ENCODE measurements around the gene RNF220. TPM values are rescaled to one million over a fixed set of nuclear protein-coding genes. Genes with fewer than 3 reads are reported as not detected.

Gene RNF220
- total RNA-seq: 10 to 100 TPM; 72.3 to 78.3 TPM

DNA sequence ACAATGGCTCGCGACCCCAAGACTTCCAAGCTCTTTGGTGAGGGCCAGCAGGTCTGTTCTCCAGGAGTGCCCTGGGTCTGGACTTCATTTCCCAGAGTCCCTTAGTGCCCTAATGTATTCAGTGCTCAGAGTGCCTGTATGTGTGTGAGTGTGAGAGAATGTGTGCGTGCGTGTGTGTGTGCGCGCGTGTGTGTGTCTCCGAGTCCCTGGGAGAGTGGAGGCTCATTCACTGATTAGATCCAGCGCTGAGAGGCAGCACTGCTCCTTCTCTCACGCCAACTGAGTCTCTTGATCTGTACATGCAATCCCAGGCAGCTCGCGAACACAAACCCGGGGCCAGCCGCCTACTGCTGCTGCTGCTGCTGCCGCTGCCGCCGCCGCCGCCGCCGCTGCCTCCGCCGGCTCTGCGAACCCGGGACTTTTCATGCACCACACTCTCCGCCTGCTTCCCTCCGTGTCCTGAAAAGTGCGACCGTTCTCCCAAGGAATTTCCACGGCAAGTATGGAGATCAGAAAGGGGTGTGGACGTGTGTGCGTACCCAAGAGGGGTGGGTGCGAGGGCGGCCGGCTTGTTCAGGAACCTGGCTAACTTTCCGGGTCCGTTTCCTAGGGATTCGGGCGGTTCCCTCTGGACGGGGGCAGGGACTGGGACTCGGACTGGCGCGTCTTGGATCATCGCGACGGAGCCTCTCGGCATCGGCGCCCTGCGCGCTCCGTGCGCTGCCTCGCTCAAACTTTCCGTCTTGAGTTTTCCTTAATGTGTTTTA lies at the start of gene RNF220:
Gene RNF220, plus strand, starts transcription at position 225 of the 767 bp plus-strand sequence.
- H3K36me3 Mint-ChIP-seq (ENCODE audit: low read depth): no peaks in the 10 kb centered on the region
- peak; percentile 52 for ATAC-seq

GRCh38 chr1:44355582-44356305 lies 49.3 kb upstream of the RNF220 start:
- intact Hi-C loops (cut with DNase I, micrococcal nuclease): loop anchor here in 1 of 2 experiments (1.0 to 10.0 kb wide), 12 partner anchors 138 to 1511 kb away; partner anchors contain the start of genes ARMH1, ATP6V0B, CCDC24 and DMAP1
- ChIA-PET POLR2A (no interaction called here), CTCF (interaction anchor here (0.5 to 1.6 kb wide), 4 partner anchors 9 to 1316 kb away, joined by 3 to 4 read pairs (median 4); no protein-coding TSS in a partner anchor)
- H3K27me3 Mint-ChIP-seq: no peaks in the 10 kb centered on the region
- peak overlapping the region; percentile 90 for H3K4me3 Mint-ChIP-seq
- no peak for DNase-seq
- peaks cover 4% of the 10 kb centered on the region for H3K36me3 Mint-ChIP-seq (ENCODE audit: low read depth)
- H3K9me3 Mint-ChIP-seq (ENCODE audit: low read depth): no peaks in the 10 kb centered on the region
- no peak for ATAC-seq
- H3K27ac Mint-ChIP-seq: peak overlapping the region; percentile 75
- peaks cover 33% of the 10 kb centered on the region for H3K4me1 Mint-ChIP-seq

More for the DNA sequence above, at the start of gene RNF220:
- H3K27ac Mint-ChIP-seq: no peak within 1 kb of the TSS
- intact Hi-C loops (cut with DNase I, micrococcal nuclease): no loop called here
- peak within 1 kb of the TSS; percentile 74 for H3K4me3 Mint-ChIP-seq
- POLR2A ChIA-PET: interaction anchor here (0.6 kb wide), 1 partner anchor 58 kb away, joined by 5 read pairs; no protein-coding TSS in a partner anchor
- H3K9me3 Mint-ChIP-seq (ENCODE audit: low read depth): no peaks in the 10 kb centered on the region
- H3K27me3 Mint-ChIP-seq: peaks cover 70% of the 10 kb centered on the region
- CTCF ChIA-PET: no interaction called here
- peaks cover 34% of the 10 kb centered on the region for H3K4me1 Mint-ChIP-seq
- peak; percentile 69 for DNase-seq

- H3K27me3 Mint-ChIP-seq: no peaks in the 10 kb centered on the region
- ChIA-PET CTCF (no interaction called here), POLR2A (no interaction called here)
- ATAC-seq (no peak), DNase-seq (no peak)
- no peaks in the 10 kb centered on the region for H3K9me3 Mint-ChIP-seq (ENCODE audit: low read depth)
- no peak overlapping the region for H3K4me3 Mint-ChIP-seq
- peaks cover 2% of the 10 kb centered on the region for H3K36me3 Mint-ChIP-seq (ENCODE audit: low read depth)
- no peak overlapping the region for H3K27ac Mint-ChIP-seq
- H3K4me1 Mint-ChIP-seq: peaks cover 24% of the 10 kb centered on the region
- intact Hi-C loops (cut with DNase I, micrococcal nuclease): loop anchor here in 1 of 2 experiments (5.0 to 10.0 kb wide), 3 partner anchors 705 to 1513 kb away; partner anchors contain the start of genes KDM4A and ZNF691
These were observed 47.3 kb upstream of the RNF220 start for GRCh38 chr1:44357710-44358109.

DNA sequence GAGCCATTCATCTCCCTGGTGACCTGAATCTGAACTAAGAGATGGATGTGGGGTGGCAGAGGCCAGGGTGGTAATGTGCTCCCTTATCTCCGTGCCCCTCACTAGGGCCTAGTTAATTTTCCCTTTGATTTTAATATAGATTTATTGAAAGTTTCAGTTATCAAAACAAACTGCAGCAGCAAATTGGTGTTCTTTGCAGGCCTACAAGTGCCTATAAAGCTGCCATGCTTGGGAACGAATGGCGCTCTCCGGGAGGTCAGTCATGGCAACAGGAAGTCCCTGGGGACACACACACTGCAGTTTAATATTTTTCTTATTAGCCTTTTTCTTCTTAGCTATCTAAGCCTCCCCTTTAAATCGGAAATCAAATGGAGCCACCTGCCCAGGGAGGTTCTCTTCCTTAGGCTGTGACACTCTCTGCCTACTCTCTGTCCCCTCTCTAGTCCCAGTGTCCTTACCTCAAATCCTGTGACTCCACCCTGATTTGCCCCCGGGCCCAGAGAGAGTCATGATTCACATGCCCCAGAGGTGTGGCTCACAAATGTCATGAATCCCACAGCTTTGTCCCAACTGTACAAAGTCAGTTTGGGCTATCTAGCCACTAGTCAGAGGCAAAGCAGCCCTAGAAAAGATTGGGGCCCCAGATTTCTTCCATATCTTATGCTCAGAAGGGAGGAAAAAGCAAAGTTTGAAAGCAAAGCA lies 45.7 kb upstream of the RNF220 start:
- ChIA-PET POLR2A (interaction anchor here (0.6 kb wide), 1 partner anchor 17 kb away, joined by 3 read pairs; no protein-coding TSS in a partner anchor), CTCF (interaction anchor here (1.2 kb wide), 1 partner anchor 40 kb away, joined by 3 read pairs; no protein-coding TSS in a partner anchor)
- H3K27ac Mint-ChIP-seq: no peak overlapping the region
- H3K36me3 Mint-ChIP-seq (ENCODE audit: low read depth): no peaks in the 10 kb centered on the region
- no peak overlapping the region for H3K4me3 Mint-ChIP-seq
- no peak for DNase-seq
- H3K9me3 Mint-ChIP-seq (ENCODE audit: low read depth): no peaks in the 10 kb centered on the region
- intact Hi-C loops (cut with DNase I, micrococcal nuclease): loop anchor here in 1 of 2 experiments (5.0 to 10.0 kb wide), 3 partner anchors 707 to 1515 kb away; partner anchors contain the start of genes KDM4A and ZNF691
- peaks cover 7% of the 10 kb centered on the region for H3K4me1 Mint-ChIP-seq
- no peaks in the 10 kb centered on the region for H3K27me3 Mint-ChIP-seq
- ATAC-seq: no peak

DNA sequence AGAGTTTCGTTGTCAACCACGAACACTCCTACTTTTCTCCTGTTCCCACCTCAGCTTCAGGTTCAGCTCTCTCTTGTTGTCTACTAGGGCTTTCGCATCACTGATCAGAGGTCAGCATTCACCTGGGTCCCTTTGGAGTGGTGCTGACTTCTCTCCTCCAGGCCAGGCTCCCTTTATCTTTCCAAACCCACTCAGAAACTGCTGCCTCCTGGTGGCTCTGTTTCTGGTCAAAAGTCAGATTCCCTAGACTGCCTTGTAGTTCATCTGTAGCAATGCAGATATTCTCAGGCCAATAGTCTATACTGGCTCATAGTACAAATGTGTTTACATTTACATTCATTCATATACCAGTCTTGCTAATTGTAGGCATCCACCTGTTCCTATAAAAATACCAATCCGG lies 43.6 kb upstream of the RNF220 start:
- H3K4me3 Mint-ChIP-seq: no peak overlapping the region
- H3K27me3 Mint-ChIP-seq: no peaks in the 10 kb centered on the region
- H3K36me3 Mint-ChIP-seq (ENCODE audit: low read depth): no peaks in the 10 kb centered on the region
- intact Hi-C loops (cut with DNase I, micrococcal nuclease): no loop called here
- H3K27ac Mint-ChIP-seq: no peak overlapping the region
- H3K4me1 Mint-ChIP-seq: no peaks in the 10 kb centered on the region
- POLR2A ChIA-PET: no interaction called here
- ATAC-seq: no peak
- H3K9me3 Mint-ChIP-seq (ENCODE audit: low read depth): no peaks in the 10 kb centered on the region
- no peak for DNase-seq
- CTCF ChIA-PET: interaction anchor here (0.6 to 1.0 kb wide), 2 partner anchors 144 to 190 kb away, joined by 3 to 4 read pairs; no protein-coding TSS in a partner anchor

DNA sequence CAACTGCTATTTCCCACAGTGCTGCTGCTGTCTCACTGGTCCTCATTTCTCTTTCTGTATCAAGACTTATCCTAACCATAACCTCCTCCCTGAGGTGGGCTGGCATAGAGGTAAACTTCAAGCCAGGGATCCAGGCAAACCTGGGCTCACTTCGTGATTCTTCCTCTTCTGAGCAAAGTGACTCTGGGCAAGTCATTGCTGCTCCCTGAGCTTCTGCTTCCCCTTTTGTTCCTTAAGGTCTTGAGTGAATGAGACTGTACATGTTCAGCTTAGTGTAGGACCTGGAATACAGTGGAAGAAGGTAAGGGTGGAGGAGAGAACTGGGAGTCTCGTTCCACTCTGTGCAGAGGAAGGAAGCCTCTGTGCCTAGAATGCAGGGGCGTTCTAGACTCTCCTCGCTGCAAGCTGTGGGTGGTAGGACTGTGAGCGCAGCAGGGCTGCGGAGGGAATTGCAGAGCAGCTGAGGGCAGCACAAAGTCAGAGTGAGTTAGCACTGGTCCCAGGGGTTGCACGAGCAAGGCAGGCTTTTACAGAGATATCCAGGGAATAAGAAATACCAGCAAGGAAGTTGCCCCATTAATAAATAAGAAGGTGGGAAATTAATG lies 38.6 kb upstream of the RNF220 start:
- no peaks in the 10 kb centered on the region for H3K9me3 Mint-ChIP-seq (ENCODE audit: low read depth)
- no peak for DNase-seq
- ChIA-PET POLR2A (interaction anchor here (0.6 kb wide), 1 partner anchor 111 kb away, joined by 3 read pairs; no protein-coding TSS in a partner anchor), CTCF (interaction anchor here (0.7 to 1.4 kb wide), 2 partner anchors 214 to 352 kb away, joined by 3 to 4 read pairs; no protein-coding TSS in a partner anchor)
- no peak overlapping the region for H3K4me3 Mint-ChIP-seq
- H3K36me3 Mint-ChIP-seq (ENCODE audit: low read depth): no peaks in the 10 kb centered on the region
- H3K27ac Mint-ChIP-seq: no peak overlapping the region
- no peak for ATAC-seq
- no peaks in the 10 kb centered on the region for H3K4me1 Mint-ChIP-seq
- no peaks in the 10 kb centered on the region for H3K27me3 Mint-ChIP-seq
- intact Hi-C loops (cut with DNase I, micrococcal nuclease): no loop called here

- Mint-ChIP-seq H3K27me3 (no peaks in the 10 kb centered on the region), H3K9me3 (ENCODE audit: low read depth) (no peaks in the 10 kb centered on the region), H3K36me3 (ENCODE audit: low read depth) (no peaks in the 10 kb centered on the region), H3K27ac (no peak overlapping the region), H3K4me3 (no peak overlapping the region), H3K4me1 (no peaks in the 10 kb centered on the region)
- intact Hi-C loops (cut with DNase I, micrococcal nuclease): no loop called here
- POLR2A ChIA-PET: no interaction called here
- DNase-seq: no peak
- CTCF ChIA-PET: interaction anchor here (0.7 to 0.8 kb wide), 3 partner anchors 21 to 285 kb away, joined by 3 read pairs; no protein-coding TSS in a partner anchor
- ATAC-seq: no peak
These were observed 37.1 kb upstream of the RNF220 start for GRCh38 chr1:44367944-44368343.

GRCh38 chr1:44368471-44369151 lies 36.4 kb upstream of the RNF220 start:
- intact Hi-C loops (cut with DNase I, micrococcal nuclease): no loop called here
- ChIA-PET CTCF (interaction anchor here (0.7 to 2.2 kb wide), 3 partner anchors 10 to 226 kb away, joined by 3 to 6 read pairs (median 3); no protein-coding TSS in a partner anchor), POLR2A (no interaction called here)
- Mint-ChIP-seq H3K27ac (no peak overlapping the region), H3K36me3 (ENCODE audit: low read depth) (no peaks in the 10 kb centered on the region), H3K4me3 (no peak overlapping the region), H3K27me3 (no peaks in the 10 kb centered on the region), H3K4me1 (no peaks in the 10 kb centered on the region), H3K9me3 (ENCODE audit: low read depth) (no peaks in the 10 kb centered on the region)
- DNase-seq (no peak), ATAC-seq (no peak)

DNA sequence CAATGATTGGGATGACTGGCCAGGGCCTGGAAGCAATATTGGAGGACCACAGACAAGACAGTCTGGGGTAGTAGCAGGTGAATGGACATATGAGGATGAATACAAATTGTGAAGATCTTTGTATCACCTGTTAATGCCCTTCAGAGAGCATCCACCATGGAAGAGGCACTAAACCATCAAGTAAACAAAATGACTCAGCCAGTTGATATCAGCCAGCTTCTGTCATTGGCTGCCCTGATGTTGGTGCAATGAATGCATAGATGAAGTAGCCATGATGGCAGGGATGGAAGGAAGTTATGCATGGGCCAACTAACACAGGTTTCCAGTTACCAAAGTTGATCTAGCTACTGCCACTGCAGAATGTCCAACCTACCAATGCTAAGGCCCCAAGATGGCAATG lies 33.8 kb upstream of the RNF220 start:
- no peaks in the 10 kb centered on the region for H3K36me3 Mint-ChIP-seq (ENCODE audit: low read depth)
- no peak overlapping the region for H3K4me3 Mint-ChIP-seq
- no peak overlapping the region for H3K27ac Mint-ChIP-seq
- ChIA-PET POLR2A (no interaction called here), CTCF (interaction anchor here (0.6 kb wide), 1 partner anchor 192 kb away, joined by 3 read pairs; no protein-coding TSS in a partner anchor)
- H3K27me3 Mint-ChIP-seq: no peaks in the 10 kb centered on the region
- no peaks in the 10 kb centered on the region for H3K4me1 Mint-ChIP-seq
- H3K9me3 Mint-ChIP-seq (ENCODE audit: low read depth): no peaks in the 10 kb centered on the region
- intact Hi-C loops (cut with DNase I, micrococcal nuclease): no loop called here
- ATAC-seq (no peak), DNase-seq (no peak)

DNA sequence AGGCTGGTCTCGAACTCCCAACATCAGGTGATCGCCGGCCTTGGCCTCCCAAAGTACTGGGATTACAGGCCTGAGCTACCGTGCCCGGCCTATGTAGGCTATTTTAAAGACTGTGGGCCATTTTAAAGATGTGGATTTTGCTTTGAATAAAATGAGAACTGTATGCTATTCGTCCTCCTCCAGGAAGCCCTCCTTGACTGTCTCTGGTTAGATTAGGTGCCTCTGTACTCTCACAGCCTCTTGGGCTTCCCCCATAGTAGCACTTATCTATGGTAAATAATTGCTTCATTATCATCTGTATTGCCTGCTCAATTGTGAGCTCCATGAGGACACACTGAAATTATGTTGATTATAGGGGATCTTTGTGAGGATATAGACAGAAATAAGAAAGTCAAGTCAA lies 29.5 kb upstream of the RNF220 start:
- intact Hi-C loops (cut with DNase I, micrococcal nuclease): no loop called here
- Mint-ChIP-seq H3K27me3 (no peaks in the 10 kb centered on the region), H3K9me3 (ENCODE audit: low read depth) (no peaks in the 10 kb centered on the region), H3K4me3 (no peak overlapping the region), H3K4me1 (no peaks in the 10 kb centered on the region), H3K36me3 (ENCODE audit: low read depth) (no peaks in the 10 kb centered on the region), H3K27ac (no peak overlapping the region)
- ATAC-seq (no peak), DNase-seq (no peak)
- ChIA-PET CTCF (no interaction called here), POLR2A (no interaction called here)

All from activated CD4-positive, alpha-beta T cell treated with anti-CD3 and anti-CD28 coated beads for 36 hours (primary cell).